SK-N-SH (cell line): ENCODE data around the gene CENPO. TPM values are rescaled to one million over a fixed set of nuclear protein-coding genes. Genes with fewer than 3 reads are reported as not detected.

Experiments used
- CTCF ChIA-PET: fragments of 300-600, 350-600 bp; formaldehyde crosslinking; extraction: SDS; loops from one replicate; lab custom pipeline; 2021; lab: Yijun Ruan, JAX
- POLR2A ChIA-PET: fragments of 350-600 bp; sonication (Branson Sonifier 250); formaldehyde crosslinking; extraction: SDS; loops from one replicate; lab custom pipeline; 2020; ENCODE audit warnings: antibody characterized with exemption, inconsistent platforms; lab: Yijun Ruan, JAX
- DNase-seq: peaks from one replicate; pipeline ENCODE4 v3.0.0; 2012
- H2AFZ ChIP-seq: fragments of 200-600 bp; sonication (generic); 2 replicates; pipeline ENCODE4 v1.8.1; 2016; ENCODE audit warnings: antibody characterized with exemption, mild to moderate bottlenecking, low read depth
- H3F3A ChIP-seq: fragments of 200-600 bp; sonication (generic); replicated peaks from 2 replicates; pipeline ENCODE3; 2016; ENCODE audit warnings: antibody characterized with exemption, mild to moderate bottlenecking; ENCODE audit not compliant: insufficient read depth
- H3K27ac ChIP-seq, 2 experiments: fragments of 200-500 bp in 1 of 2; fragments of 200-600 bp in 1 of 2; sonication (Bioruptor generic) in 1 of 2; sonication (generic), shearing (Covaris generic) in 1 of 2; 2 replicates each; pipeline versions ENCODE4 v1.5.1 to v1.6.1; 2014 to 2016; ENCODE audit warnings: low read depth in 2 of 2, inconsistent platforms in 1 of 2, low read length in 1 of 2, mild to moderate bottlenecking in 1 of 2, mixed read lengths in 1 of 2
- H3K27me3 ChIP-seq: fragments of 200-600 bp; sonication (generic), shearing (Covaris generic); 2 replicates; pipeline ENCODE4 v1.6.1; 2016; ENCODE audit warnings: mixed run types; ENCODE audit not compliant: insufficient read depth
- H3K36me3 ChIP-seq, 2 experiments: fragments of 200-500 bp in 1 of 2; fragments of 200-600 bp in 1 of 2; sonication (Bioruptor generic) in 1 of 2; sonication (generic) in 1 of 2; replicated peaks in 1 of 2; 2 replicates each; pipeline versions ENCODE3 to v1.5.1; 2014 to 2016; ENCODE audit warnings: low read length in 1 of 2, mild to moderate bottlenecking in 1 of 2; ENCODE audit not compliant: insufficient read depth in 2 of 2, control insufficient read depth in 1 of 2
- H3K4me1 ChIP-seq, 2 experiments: fragments of 200-500 bp in 1 of 2; fragments of 200-600 bp in 1 of 2; sonication (Bioruptor generic) in 1 of 2; sonication (generic), shearing (Covaris generic) in 1 of 2; 2 replicates each; pipeline versions ENCODE4 v1.5.1 to v1.6.1; 2014 to 2016; ENCODE audit warnings: low read depth in 1 of 2, low read length in 1 of 2, mixed run types in 1 of 2; ENCODE audit not compliant: insufficient read depth in 2 of 2, control insufficient read depth in 1 of 2
- H3K4me2 ChIP-seq: fragments of 200-600 bp; sonication (generic), shearing (Covaris generic); 2 replicates; pipeline ENCODE4 v1.6.1; 2017; ENCODE audit warnings: mixed run types
- H3K4me3 ChIP-seq, 2 experiments: fragments of 200-500 bp in 1 of 2; fragments of 200-600 bp in 1 of 2; sonication (Bioruptor generic) in 1 of 2; sonication (generic), shearing (Covaris generic) in 1 of 2; 2 replicates each; pipeline versions ENCODE4 v1.5.1 to v1.8.1; 2014 to 2016; ENCODE audit warnings: low read depth in 2 of 2, inconsistent platforms in 1 of 2, low read length in 1 of 2, mild to moderate bottlenecking in 1 of 2, mixed read lengths in 1 of 2, moderate library complexity in 1 of 2
- H3K79me2 ChIP-seq: fragments of 200-600 bp; sonication (generic); 2 replicates; pipeline ENCODE4 v1.8.1; 2017; ENCODE audit warnings: mild to moderate bottlenecking; ENCODE audit not compliant: insufficient read depth
- H3K9ac ChIP-seq: fragments of 200-600 bp; sonication (generic); 2 replicates; pipeline ENCODE4 v1.6.1; 2017; ENCODE audit warnings: mixed run types
- H3K9me2 ChIP-seq: fragments of 200-600 bp; sonication (generic); 2 replicates; pipeline ENCODE4 v1.6.1; 2017; ENCODE audit warnings: mixed run types
- H3K9me3 ChIP-seq: fragments of 200-600 bp; sonication (generic); 2 replicates; pipeline ENCODE4 v1.6.1; 2017; ENCODE audit warnings: mixed run types, mild to moderate bottlenecking, moderate library complexity
- H4K20me1 ChIP-seq: fragments of 200-600 bp; sonication (generic); 2 replicates; pipeline ENCODE4 v1.6.1; 2017; ENCODE audit warnings: mild to moderate bottlenecking, mixed run types; ENCODE audit not compliant: insufficient read depth
- CHD2 ChIP-seq: fragments of 150-350 bp; IDR thresholded peaks from 2 replicates; pipeline ENCODE4 v1.6.1; 2018; ENCODE audit warnings: low read length; ENCODE audit not compliant: partially characterized antibody
- ELF1 ChIP-seq: IDR thresholded peaks from 2 replicates; pipeline ENCODE4 v1.4.0; 2012
- EP300 ChIP-seq, 2 experiments: IDR thresholded peaks; 2 replicates each; pipeline versions ENCODE4 v1.4.0 to v1.6.1; 2012; ENCODE audit warnings: borderline replicate concordance in 1 of 2, low read depth in 1 of 2, low read length in 1 of 2
- FOXJ3 ChIP-seq: sonication (generic); formaldehyde crosslinking; IDR thresholded peaks from 2 replicates; pipeline ENCODE4 v1.5.1; 2020; ENCODE audit warnings: mild to moderate bottlenecking, missing genetic modification reagents
- JUND ChIP-seq: IDR thresholded peaks from 2 replicates; pipeline ENCODE4 v1.4.0; 2012
- MEF2A ChIP-seq: IDR thresholded peaks from 2 replicates; pipeline ENCODE4 v1.4.0; 2012; ENCODE audit warnings: low read depth, borderline replicate concordance
- MXI1 ChIP-seq: IDR thresholded peaks from 2 replicates; pipeline ENCODE4 v1.6.1; 2012; ENCODE audit warnings: mild to moderate bottlenecking, low read depth, low read length, improper control_type of control experiment
- NFIC ChIP-seq: IDR thresholded peaks from 2 replicates; pipeline ENCODE4 v1.4.0; 2012; ENCODE audit warnings: borderline replicate concordance
- NRF1 ChIP-seq: IDR thresholded peaks from 2 replicates; pipeline ENCODE4 v1.6.1; 2012; ENCODE audit warnings: low read depth, mild to moderate bottlenecking, low read length
- RCOR1 ChIP-seq: fragments of 150-350 bp; IDR thresholded peaks from 2 replicates; pipeline ENCODE4 v1.6.1; 2017; ENCODE audit warnings: antibody characterized with exemption, low read length
- SIN3A ChIP-seq: IDR thresholded peaks from 2 replicates; pipeline ENCODE4 v1.6.1; 2012; ENCODE audit warnings: low read depth, mild to moderate bottlenecking, low read length, moderate library complexity, borderline replicate concordance
- TCF12 ChIP-seq: IDR thresholded peaks from 2 replicates; pipeline ENCODE4 v1.4.0; 2012
- ZBTB33 ChIP-seq: IDR thresholded peaks from 2 replicates; pipeline ENCODE4 v1.4.0; 2012; ENCODE audit warnings: low read depth, borderline replicate concordance
- WGBS: methylation state at CpG from one replicate; pipeline ENCODE4 v1.1.6; 2017; ENCODE audit warnings: low lambda C conversion rate; 5-methylcytosine and 5-hydroxymethylcytosine counted together
- polyA plus RNA-seq, 3 experiments: library from polyadenylated mRNA; depleted of rRNA; stranded (reverse); fragments of >200 nt; gene quantifications; 2 replicates each; pipeline ENCODE4 v1.2.3, GENCODE V29; 2012
- TF ChIP-seq, protein P1 (sequence below): IDR thresholded peaks from 2 replicates; pipeline ENCODE4 v1.4.0; 2012; ENCODE audit warnings: low read depth
- TF ChIP-seq, protein P2 (sequence below): IDR thresholded peaks from 2 replicates; pipeline ENCODE4 v1.4.0; 2012; ENCODE audit warnings: low read depth, borderline replicate concordance
- TF ChIP-seq, protein P3 (sequence below): fragments of 150-350 bp; IDR thresholded peaks from 2 replicates; pipeline ENCODE4 v1.6.1; 2017; ENCODE audit warnings: antibody characterized with exemption, low read length, low read depth, borderline replicate concordance

The CENPO gene
- polyA plus RNA-seq, 1 of the 3 experiments (the other 2 are of a cell fraction) = 18.3 TPM

DNA sequence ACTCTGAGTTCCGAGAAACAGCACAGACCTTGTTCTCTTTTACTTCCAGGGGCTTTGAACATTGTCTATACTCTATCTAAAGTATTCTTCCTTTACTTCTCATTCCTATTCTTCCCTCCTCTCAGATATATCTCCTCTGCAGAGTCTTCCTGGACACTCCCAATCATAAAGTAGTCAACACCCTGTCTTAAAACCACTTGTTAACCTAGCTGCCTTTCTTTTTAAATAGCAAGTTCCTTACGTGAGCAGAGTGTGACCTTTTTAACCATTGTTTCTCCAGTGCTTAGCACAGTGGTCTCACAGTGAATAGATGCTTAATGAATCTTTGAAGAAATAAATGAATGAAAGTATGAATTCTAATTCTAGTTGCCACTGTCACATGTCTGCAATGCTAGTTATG, 47.4 kb upstream of the CENPO start:
- H3K27me3 ChIP-seq = no peaks in the 10 kb centered on the region
- no peak overlapping the region for H3K9ac ChIP-seq
- WGBS = 100% methylated on average over 2 of the region's 2 CpGs
- no peaks in the 10 kb centered on the region for H3K79me2 ChIP-seq
- no peak overlapping the region for H2AFZ ChIP-seq
- H3K27ac ChIP-seq = no peak overlapping the region
- peaks cover 24 to 25% of the 10 kb centered on the region in 2 experiments for H3K36me3 ChIP-seq
- H3K4me2 ChIP-seq = no peak overlapping the region
- H4K20me1 ChIP-seq = no peaks in the 10 kb centered on the region
- no peaks in the 10 kb centered on the region for H3K9me2 ChIP-seq
- no peaks in the 10 kb centered on the region for H3K9me3 ChIP-seq
- no peaks in the 10 kb centered on the region for H3F3A ChIP-seq
- DNase-seq = no peak
- TF ChIP-seq ELF1 = no peak
- TF ChIP-seq, protein P1, sequence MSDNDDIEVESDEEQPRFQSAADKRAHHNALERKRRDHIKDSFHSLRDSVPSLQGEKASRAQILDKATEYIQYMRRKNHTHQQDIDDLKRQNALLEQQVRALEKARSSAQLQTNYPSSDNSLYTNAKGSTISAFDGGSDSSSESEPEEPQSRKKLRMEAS = no peak
- no peak for TF ChIP-seq ZBTB33
- no peak for TF ChIP-seq MEF2A
- TF ChIP-seq NRF1 = no peak
- TF ChIP-seq MXI1 = no peak
- TF ChIP-seq JUND = no peak
- no peak for TF ChIP-seq TCF12
- TF ChIP-seq, protein P2, sequence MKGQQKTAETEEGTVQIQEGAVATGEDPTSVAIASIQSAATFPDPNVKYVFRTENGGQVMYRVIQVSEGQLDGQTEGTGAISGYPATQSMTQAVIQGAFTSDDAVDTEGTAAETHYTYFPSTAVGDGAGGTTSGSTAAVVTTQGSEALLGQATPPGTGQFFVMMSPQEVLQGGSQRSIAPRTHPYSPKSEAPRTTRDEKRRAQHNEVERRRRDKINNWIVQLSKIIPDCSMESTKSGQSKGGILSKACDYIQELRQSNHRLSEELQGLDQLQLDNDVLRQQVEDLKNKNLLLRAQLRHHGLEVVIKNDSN = no peak
- no peak for TF ChIP-seq EP300 (IDR thresholded peaks at IDR 0.05; ENCODE audit: borderline replicate concordance in 1 of 2, low read depth in 1 of 2, low read length in 1 of 2)
- no peak for TF ChIP-seq RCOR1
- no peak for TF ChIP-seq NFIC
- TF ChIP-seq, protein P3, sequence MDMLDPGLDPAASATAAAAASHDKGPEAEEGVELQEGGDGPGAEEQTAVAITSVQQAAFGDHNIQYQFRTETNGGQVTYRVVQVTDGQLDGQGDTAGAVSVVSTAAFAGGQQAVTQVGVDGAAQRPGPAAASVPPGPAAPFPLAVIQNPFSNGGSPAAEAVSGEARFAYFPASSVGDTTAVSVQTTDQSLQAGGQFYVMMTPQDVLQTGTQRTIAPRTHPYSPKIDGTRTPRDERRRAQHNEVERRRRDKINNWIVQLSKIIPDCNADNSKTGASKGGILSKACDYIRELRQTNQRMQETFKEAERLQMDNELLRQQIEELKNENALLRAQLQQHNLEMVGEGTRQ = no peak
- no peak for TF ChIP-seq CHD2
- TF ChIP-seq FOXJ3 = no peak
- no peak for TF ChIP-seq SIN3A
- CTCF ChIA-PET = interaction anchor here (1.2 to 3.0 kb wide), 2 partner anchors 14 to 336 kb away, joined by 3 to 6 read pairs; no protein-coding TSS in a partner anchor
- POLR2A ChIA-PET = no interaction called here
- no peak overlapping the region for H3K4me3 ChIP-seq
- peaks cover 0 to 12% of the 10 kb centered on the region in 2 experiments; a peak in 2 of 4 replicates for H3K4me1 ChIP-seq
